OCI-LY1 (cell line): ENCODE results near the gene BAIAP2.

Experiments
- CTCF ChIP-seq: fragments of 200-600 bp; sonication (generic), shearing (Covaris generic); IDR thresholded peaks from 2 replicates; pipeline ENCODE4 v1.5.1; 2017; ENCODE audit warnings: mild to moderate bottlenecking, antibody characterized with exemption, low read length, moderate library complexity, mixed read lengths
- EZH2 ChIP-seq: fragments of 200-600 bp; sonication (generic), shearing (Covaris generic); IDR thresholded peaks from 2 replicates; pipeline ENCODE4 v1.8.0; 2017; ENCODE audit warnings: borderline replicate concordance, mixed run types, mild to moderate bottlenecking, antibody characterized with exemption, low read length, moderate library complexity, mixed read lengths

GRCh38 chr17:81127133-81127455 is 92.1 kb downstream of the BAIAP2 start:
- TF ChIP-seq CTCF, result no peak
- no peak for TF ChIP-seq EZH2
